HL-60 (cell line): ENCODE measurements around the gene EHBP1L1.
A peak's percentile ranks its signal among the peaks of the same experiment; 100 is the strongest.

ENCODE experiments used
- DNase-seq, 2 experiments: peaks; one replicate each; pipeline ENCODE4 v3.0.0-alpha.2; 2010 to 2020; ENCODE audit warnings: low read depth in 1 of 2, low spot score in 1 of 2
- H3K27ac ChIP-seq: fragments of 250-450 bp; sonication (Bioruptor Pico); replicated peaks from 2 replicates; pipeline ENCODE4 v1.5.1; 2020; ENCODE audit warnings: mild to moderate bottlenecking, moderate library complexity
- H3K27me3 ChIP-seq: fragments of 250-450 bp; sonication (Bioruptor Pico); 2 replicates; pipeline ENCODE4 v1.5.1; 2021; ENCODE audit warnings: mild to moderate bottlenecking, moderate library complexity; ENCODE audit not compliant: insufficient read depth, poor library complexity, severe bottlenecking
- H3K4me3 ChIP-seq: replicated peaks from 2 replicates; pipeline ENCODE4 v1.5.1; 2011; ENCODE audit warnings: mild to moderate bottlenecking, control low read depth, low read length; ENCODE audit not compliant: insufficient read depth
- CTCF ChIP-seq: IDR thresholded peaks from one replicate; pipeline ENCODE4 v1.5.1; 2011; ENCODE audit warnings: low read length, control low read depth, inconsistent platforms; ENCODE audit not compliant: insufficient read depth
- GABPA ChIP-seq: IDR thresholded peaks from 2 replicates; pipeline ENCODE4 v1.6.1; 2012; ENCODE audit warnings: low read depth
- POLR2AphosphoS5 ChIP-seq: IDR thresholded peaks from 2 replicates; pipeline ENCODE4 v1.6.1; 2012; ENCODE audit warnings: low read depth
- REST ChIP-seq: IDR thresholded peaks from 2 replicates; pipeline ENCODE4 v1.6.1; 2012; ENCODE audit warnings: low read depth; ENCODE audit not compliant: insufficient replicate concordance
- SPI1 ChIP-seq: IDR thresholded peaks from 2 replicates; pipeline ENCODE4 v1.6.1; 2012; ENCODE audit warnings: low read depth, mild to moderate bottlenecking, borderline replicate concordance

Gene EHBP1L1

GRCh38 chr11:65554842-65555430 lies 20.9 kb upstream of the EHBP1L1 start:
- H3K27ac ChIP-seq, result no peak overlapping the region
- H3K27me3 ChIP-seq, result no peaks in the 10 kb centered on the region
- TF ChIP-seq REST (no peak), POLR2AphosphoS5 (no peak), GABPA (no peak), CTCF (no peak), SPI1 (no peak)
- H3K4me3 ChIP-seq, result no peak overlapping the region
- DNase-seq, result no peak

GRCh38 chr11:65555693-65556231 lies 20.1 kb upstream of the EHBP1L1 start:
- no peak overlapping the region for H3K27ac ChIP-seq
- H3K4me3 ChIP-seq, result no peak overlapping the region
- H3K27me3 ChIP-seq, result no peaks in the 10 kb centered on the region
- DNase-seq, result peak in 1 of 2 experiments; percentile 63
- TF ChIP-seq SPI1 (no peak), POLR2AphosphoS5 (no peak), GABPA (no peak), CTCF (no peak), REST (no peak)

GRCh38 chr11:65556470-65557279 lies 19.2 kb upstream of the EHBP1L1 start:
- Histone ChIP-seq H3K27ac (no peak overlapping the region), H3K4me3 (no peak overlapping the region), H3K27me3 (no peaks in the 10 kb centered on the region)
- TF ChIP-seq POLR2AphosphoS5, result no peak
- TF ChIP-seq REST, result no peak
- TF ChIP-seq SPI1, result no peak
- TF ChIP-seq CTCF, result no peak
- TF ChIP-seq GABPA, result no peak
- no peak for DNase-seq
